Activated CD4-positive, alpha-beta T cell treated with anti-CD3 and anti-CD28 coated beads, Interleukin-2, Interleukin-6, amounts not matched to agents 100 ng/mL and 50 ng/mL, durations not matched to agents 16 hours and 8 hours (primary cell): ENCODE results near the gene MKI67.
"Not testable (repeated sequence)": the region's sequence is repeated elsewhere in the genome, so short reads cannot be mapped to it uniquely, and the experiment has no call there.

ENCODE experiments used
- DNase-seq: peaks from one replicate; pipeline ENCODE4 v3.0.0-alpha.2; 2020

MKI67 gene

DNA sequence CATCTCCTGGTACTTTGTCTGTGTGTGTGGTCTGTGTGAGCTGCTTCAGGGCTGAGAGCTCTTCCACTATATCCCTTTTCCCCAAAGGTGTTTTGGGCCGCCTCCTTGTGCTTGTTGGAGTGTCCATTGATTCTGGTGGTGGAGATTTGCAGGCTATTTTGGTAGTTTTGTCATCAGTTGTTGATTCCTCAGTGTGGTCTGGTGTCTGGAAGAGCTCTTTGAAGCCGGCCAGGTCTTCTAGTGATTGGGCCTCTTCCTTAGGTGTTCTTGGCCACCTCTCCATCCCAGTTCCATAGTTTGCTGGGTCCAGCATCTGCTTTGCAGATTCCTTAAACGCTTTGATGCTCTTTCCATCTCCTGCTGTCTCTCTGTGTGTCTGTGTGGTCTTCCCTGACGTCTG is 20.8 kb downstream of the MKI67 start:
- DNase-seq, result no peak

DNA sequence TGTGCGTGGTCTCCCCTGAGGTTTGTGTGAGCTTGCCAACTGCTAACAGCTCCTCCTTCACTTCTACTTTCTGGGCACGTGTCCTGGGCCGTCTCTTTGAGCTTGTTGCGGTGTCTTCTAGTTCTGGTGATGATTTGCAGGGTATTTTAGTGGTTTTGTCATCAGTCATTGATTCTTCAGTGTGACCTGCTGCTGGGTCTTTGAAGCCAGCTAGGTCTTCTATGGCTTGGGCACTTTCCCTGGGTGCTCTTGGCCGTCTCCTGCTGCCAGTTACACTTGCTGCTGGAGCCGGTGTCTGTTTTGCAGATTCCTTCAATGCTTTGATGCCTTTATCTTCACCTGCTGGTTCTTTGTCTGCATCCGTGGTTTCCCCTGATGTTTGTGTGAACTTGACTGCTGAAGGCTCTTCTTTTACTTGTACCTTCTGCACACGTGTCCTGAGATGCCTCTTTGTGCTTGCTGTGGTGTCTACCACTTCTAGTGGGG is 23.0 kb downstream of the MKI67 start:
- DNase-seq, result no peak

DNA sequence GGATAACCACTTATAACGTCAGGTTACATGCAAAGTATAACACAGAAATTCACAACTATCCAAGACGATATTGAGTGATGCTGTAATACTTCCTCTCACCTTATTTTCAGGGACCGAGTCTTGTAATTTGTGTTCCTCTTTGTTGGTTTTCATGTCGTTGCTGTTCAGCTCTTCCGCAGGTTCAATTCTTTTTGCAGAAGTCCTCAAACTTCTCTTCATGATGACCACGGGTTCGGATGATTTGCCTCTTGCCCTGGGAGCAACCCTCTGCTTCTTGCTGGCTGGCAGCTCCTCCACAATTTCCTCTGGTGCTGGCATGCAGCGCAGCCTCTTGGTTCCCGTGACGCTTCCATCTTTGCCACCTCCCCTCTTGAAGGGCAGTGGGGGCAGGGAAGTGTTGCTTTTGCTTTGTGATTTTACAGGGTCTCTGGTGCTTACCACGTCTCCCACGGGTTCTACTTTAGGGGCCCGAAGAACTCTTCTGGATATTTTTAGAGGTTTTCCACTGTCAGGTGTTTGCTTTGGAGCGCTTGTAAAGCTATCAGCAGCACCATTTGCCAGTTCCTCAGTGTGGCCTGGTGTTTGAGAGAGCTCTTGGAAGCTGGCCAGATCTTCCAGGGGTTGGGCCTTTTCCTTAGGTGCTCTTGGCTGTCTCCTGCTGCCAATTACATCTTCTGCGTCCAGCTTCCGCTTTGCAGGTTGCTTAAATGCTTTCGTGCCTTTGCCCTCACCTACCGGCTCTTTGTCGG is 23.6 kb downstream of the MKI67 start:
- DNase-seq, result no peak

DNA sequence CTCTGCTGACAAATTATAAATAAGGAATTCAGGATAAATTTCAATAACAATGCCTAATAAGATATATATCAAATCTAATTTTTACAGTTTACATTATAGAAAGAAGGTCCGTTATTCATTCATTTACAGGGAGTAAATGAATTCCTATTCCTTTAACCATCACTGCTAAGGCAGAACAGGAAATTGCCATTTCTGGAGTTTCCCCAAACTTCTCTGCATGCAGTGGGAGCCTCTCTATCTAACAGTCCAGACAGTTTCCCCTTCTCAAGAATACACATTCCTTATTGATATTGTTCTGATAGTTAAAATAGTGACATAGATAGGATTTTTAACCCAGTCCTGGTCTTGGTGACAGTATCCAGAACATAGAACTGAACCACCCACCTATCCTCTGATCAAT is 24.3 kb downstream of the MKI67 start:
- no peak for DNase-seq

DNA sequence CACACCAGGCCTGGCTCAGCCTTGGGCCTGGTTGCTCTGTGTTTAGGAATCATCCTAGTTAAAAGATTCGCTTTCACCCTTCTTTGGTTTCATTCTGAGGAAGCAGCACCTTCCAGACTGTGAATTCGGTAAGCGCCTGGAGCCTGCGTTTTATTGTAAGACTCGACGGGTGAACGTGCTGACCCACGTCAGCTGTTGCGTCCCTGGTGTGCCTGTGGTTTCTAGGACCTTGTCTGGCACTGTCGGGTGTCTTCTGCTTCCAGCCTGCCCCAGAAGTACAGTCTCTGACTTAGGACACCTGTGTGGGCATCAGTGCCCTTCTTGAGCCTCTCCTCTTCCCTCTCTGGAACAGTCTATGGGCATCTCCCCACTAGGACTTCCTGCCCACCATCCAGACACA is 26.3 kb downstream of the MKI67 start:
- no peak for DNase-seq

DNA sequence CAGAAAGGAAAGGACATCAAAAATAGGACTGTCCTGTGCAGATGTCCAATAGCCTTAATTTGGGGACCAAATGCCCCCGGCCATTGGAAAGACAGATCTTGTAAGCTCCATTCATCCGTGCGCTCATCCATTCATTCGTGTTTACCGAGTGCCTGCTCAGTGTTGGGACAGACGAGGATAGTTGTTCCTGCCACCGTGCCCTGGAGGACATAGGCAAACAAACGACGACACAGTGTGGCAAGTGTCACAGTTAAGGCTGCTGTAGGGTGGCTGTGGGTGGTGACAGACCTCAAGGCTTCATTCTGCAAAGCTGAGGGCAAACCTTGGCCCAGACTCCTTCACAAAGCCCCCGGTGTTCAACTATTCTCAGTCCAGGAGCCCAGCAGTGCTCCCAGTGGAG is 27.6 kb downstream of the MKI67 start:
- DNase-seq, result no peak

DNA sequence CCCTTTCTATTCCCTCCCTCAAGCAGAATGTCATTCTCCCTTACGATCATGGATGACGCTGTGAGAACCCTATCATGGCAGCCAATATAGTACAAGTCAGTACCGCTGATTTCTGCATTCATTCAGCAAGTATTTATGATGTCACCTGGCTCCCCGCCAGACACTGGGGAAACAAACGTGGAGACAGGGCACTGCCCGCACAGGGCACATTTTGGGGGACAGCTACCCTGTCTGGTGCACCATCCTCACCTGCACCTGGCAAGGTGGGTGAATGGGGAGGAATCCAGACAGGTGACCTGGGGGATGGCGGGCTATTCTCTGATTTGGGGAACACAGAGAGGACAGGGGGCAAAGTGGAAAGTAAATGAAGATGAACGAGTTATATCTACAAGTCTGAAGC is 28.4 kb downstream of the MKI67 start:
- DNase-seq, result no peak

DNA sequence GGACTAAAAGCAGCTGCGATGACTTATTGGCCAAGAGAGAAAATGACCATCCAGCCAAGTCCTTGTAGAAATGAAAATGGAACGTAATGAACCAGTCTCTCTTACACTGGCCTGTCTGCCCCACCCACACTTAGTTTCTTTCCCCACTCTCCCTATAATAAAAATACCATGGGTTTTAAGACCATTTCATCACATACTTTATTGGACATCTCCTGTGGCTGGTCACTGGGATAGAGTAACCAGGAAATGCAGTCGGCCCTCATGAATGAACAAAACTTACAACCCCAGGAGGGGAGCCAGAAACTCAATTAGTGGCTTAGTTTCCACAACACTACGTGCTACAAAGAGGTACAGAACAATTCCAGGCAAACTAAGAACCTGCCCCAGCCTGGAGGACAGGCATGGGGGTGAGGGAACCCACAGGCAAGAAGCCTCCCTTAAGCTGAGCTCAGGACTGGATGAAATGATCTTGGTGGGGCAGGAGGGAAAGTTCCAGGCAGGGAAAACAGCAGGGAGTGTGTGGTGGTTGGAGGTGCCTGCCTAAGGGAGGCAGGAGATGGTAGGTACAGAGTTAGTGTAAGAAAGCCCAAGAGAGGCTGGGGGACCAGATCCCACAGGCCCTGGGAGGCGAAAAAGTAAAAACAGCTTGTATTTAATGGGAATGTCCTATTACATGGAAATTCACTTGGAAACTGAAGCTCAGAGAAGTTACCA is 29.6 kb downstream of the MKI67 start:
- no peak for DNase-seq

DNA sequence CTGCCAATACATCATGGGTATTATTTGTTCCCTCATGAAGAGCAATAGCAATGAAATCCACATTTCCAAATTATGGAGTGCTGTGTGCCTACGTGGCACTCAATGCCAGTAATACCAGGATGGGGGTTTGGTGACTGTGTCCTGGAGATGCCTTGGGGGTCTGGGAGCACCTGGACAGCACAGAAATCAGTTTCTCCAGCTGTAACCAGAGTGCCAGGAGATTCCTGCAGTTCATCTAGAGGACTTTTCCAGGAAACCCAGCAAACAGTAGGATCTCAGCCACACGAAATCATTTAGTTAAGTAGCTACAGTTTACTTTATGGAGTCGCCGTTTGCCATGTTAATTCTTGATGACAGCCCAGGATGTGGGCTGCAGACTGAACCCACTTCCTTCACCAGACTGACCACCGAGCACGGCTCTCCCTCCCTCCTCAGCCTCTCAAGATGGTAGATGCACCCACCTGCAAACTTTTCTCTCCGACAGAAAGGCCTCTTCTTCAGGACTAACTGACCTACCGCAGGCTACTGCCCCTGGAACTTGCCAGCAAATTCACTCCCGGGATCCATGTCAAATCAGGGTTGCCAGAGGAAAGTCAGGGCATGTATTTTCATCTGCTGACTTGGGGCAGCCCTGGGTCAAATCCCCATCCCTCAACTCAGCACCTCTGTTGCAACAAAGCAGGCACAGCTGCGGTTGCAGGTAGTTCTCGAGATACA is 30.3 kb downstream of the MKI67 start:
- peak; percentile 53 for DNase-seq

DNA sequence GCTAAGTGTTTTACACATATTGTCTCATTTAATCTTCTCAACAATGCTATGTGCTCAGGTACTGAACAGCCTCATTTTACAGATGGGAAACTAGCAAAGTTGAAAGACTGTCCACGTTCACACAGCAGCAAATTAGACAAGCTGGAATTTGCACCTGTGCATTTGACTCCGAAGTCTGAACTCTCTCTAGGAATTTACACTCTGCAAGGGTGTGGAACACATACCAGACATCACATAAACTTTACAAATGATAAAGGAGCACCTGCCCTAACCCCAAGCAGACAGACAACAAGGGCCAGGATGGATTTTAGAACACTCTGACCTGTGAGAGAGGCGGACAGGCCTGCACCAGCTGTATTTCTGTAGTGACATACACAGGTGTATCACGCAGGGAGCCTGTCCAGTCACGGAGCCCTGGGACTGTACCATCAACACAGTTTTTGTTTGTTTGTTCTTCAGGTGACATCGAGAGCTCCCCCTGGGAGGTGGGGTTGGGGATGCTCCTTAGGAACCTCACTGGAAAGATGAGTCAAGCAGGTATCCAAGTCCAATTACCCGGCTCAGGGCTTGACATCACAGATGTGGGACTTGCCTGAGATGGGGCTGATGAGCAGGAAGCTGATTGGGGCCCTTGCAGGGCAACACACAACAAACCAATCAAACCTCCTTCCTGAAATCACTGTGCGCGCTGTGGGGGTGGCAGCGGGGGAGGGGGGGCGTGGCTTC is 31.0 kb downstream of the MKI67 start:
- DNase-seq, result peak; percentile 69

DNA sequence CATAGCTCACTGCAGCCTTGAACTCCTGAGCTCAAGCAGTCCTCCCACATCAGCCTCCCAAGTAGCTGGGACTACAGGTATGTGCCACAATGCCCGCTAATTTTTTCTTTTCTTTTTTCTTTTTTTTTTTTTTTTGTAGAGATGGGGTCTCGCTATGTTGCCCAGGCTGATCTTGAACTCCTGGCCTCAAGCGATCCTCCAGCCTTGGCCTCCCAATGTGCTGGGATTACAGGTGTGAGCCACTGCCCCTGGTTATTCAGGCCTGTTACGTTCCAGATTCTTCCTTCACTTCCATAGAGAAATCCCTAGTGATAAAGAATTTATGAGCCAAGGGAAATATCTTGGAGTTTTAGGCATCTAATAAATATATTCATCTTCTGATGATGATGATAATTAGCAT is 31.6 kb downstream of the MKI67 start:
- DNase-seq, result not testable (repeated sequence)

DNA sequence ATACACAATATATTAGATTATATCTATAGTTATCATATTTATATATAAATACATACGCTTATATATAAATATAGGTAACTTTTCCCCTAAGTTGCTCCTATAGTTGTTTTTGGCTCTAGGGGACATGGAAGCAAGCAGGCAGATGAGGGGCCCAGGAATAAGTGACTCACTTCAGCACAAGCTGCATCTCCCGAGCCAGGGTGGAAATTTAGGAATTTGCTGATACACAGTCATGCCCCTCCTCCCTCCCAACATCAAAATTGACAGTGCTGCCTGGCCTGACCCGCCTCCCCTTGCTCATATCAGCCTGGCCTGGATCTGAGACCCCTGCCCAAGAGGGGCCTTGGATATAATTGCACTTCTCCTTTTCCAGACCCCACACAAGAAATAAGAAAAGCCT is 33.8 kb downstream of the MKI67 start:
- no peak for DNase-seq

DNA sequence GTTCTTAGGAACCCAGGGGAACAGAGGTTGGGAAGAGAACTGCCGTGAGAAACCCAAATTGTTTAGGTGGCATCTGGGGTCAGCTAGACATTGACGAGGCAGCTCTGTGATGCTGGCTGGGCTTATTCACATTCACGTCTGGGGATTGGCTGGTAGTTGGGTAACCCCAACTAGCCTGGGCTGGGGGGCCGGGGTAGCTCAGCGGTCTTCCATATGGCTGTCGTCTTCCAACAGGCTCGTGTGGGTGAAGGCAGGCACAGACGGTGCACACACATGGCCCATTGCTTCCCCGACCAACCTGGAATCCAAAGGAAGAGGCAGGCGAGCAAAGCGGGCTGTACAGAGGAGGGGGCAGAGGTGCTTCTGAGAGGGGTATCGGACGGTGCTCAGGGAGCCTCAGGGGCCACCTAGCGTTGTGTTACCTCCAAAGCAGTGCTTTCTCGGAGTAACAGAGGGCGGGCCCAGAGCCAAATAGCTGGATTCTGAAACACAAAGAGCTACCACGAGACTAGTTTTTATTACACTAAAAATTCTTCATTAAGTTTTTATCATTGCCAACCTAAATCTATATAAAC is 34.5 kb downstream of the MKI67 start:
- no peak for DNase-seq

DNA sequence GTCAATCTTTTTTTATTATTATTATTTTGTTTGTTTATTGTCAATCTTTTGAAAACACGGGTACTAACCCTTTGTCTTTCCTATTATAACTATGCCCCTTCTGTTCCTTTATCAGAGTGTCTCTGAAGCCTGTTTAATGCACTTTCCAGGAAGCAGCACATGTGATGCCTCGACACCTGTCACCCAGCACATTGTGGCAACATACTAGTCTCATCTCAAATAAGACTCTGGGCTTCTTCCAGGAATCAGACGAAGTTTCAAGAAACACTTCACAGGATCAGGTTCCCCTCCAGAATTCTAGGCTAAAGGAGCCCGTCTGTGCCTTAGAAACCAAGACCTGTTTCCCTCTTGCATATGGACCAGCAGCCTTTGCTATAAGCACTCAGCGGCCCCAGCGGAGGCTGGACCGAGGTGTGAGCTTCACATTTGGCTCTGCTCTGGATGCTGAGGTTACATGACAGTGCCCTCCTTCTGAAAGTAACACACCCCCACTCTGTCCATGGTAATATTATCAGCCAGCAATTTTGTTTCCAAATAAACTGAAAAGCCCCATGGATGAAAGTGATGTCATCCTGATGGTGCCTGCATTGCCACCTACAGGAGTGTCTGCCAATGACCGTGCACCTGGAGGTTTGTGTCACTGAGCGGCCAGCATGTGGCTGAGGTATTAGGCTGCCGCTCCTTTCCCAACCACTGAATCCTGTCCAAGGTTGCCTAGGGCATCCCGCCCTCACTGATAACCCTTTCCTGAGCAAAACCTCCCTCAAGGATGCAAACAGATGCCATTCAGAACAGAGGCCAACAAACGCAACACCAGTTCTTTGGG is 38.1 kb downstream of the MKI67 start:
- DNase-seq, result peak; percentile 20

DNA sequence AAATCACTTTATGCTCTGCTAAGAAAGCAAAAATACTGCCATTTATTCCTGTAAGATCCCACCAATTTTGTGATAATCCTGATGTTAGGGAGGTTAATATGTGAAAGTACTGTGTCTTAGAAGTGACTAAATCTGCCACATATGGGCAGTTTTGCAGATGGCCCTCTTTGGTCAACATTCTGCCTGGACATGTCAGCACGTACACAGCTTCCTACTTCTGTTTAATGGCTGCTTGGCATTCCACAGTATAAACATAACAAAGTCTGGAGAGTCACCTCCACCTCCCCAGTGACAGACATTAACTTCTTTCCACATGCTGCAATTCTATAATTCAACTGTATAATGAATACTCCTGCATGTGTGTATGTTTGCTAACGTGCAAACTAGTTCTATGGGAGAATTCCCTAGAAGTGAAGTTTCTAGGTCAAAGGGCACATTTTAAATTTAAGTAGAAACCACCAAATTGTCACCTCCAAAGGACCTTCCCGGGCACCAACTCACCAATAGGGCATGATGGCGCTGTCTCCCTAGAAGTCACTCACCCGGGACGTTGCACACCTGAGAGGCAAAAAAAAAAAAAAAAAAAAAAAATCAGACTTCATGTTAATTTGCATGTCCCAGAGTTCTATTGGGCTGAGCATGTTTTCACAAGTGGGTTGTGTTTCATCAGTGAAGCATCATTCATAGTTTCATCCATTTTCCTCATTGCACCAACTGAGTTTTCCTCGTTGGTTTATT is 38.9 kb downstream of the MKI67 start:
- no peak for DNase-seq

DNA sequence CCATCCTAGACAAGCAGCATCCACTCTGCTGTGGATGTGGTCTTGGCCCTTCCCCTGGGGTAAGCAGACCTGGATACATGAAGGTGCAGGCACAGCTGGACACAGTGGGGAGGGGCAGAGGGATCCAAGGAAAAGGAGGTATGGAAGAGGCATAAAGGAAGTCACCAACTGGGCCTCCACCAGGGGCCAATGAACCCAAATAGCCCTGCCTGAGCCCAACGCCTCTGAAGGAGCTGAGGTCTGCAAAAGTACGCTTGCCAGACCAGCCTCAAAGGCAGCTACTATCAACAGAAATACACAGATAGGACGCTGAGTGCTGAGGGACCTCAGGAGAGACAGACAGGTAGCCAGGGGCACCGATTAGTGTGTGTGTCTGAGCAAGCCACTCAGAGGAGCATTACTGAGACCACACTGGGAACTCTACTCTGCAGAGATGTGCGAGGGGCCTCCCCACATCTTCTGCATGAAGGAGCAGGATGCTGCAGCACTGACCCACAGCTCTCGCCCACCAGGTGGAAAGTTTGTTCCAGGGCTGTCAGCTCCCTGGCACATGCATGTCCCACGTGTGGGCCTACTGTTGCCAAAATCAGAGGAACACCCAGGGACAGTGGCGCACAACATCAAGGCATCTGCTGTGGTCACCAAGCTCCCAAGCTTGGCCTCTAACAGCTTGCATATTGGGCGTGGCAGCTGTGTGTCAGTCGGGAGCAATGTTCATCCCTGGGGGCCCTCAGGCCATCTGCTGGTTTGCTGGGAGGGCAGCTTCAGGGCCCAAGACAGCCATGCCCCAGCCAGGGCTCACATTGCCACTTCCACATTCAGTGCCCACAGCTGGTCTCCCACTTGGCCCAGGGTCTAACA is 40.0 kb downstream of the MKI67 start:
- DNase-seq, result no peak

DNA sequence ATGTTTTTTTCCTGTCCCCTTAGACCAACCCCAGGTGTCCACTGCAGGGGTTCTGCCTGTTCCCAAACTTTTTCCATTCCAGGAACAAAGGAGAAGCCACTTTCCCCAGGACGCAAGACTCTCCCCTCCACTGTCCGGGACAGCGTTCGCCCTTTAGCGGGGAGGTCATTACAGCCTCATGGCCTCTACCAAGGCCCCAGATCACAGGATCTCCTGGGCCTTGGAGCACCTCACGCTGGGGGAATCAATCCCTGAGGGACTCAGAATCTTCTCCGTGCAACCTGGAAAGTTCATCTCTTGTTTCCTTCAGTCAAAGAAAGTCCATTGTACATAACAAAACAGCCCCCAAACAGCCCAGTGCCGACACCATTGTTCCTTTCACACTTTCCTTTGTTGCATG is 41.2 kb downstream of the MKI67 start:
- no peak for DNase-seq

DNA sequence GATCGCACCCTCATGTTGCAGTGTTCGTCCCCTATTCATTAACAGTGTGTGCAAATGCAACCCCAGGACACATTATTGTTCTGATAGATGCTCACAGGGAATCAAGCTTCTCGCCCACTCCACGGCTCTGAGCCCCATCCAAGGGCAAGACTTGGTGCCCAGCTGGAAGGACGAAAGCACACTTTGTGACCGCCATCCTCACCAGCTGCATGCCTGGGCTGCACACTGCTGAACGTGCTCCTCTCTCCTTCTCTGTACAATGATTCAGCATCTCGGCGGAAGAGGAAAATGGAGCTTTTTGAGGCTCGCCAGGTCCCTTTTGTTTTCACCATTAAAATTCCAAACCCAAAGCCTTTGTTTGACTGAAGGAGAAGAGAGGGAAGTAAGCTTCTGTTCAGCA is 41.9 kb downstream of the MKI67 start:
- no peak for DNase-seq

DNA sequence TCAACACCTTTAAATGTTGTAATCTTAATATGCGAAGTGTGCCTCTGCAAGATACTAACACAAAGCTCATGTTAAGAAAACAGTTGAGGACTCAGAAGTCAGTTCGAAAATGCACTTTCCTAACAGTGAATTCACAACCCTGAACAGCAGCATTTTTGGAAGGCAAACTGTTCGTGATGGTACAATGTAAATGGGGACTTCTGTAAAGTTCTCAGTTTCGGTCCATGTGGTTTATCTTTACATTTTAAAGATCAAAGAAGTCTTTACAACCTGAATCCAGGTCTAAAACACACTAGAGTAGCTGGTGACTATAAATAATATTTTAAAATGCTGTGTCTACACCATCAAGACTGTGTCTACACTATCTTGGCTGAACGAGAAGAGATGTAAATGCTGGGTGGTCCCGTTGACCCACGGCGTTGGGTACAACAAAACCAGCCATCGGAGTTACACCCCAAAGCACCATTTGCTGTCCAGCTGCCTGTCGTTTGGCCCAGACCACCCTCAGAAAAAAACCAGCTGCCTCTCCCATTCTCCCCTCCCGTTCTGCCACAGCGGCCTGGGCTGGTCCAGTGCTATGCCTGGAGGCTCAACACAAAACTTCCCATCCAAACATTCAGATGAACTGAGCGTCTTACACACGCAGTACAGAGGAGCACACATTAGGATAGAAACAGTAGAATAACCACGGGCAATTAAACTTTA is 42.9 kb downstream of the MKI67 start:
- DNase-seq, result no peak

DNA sequence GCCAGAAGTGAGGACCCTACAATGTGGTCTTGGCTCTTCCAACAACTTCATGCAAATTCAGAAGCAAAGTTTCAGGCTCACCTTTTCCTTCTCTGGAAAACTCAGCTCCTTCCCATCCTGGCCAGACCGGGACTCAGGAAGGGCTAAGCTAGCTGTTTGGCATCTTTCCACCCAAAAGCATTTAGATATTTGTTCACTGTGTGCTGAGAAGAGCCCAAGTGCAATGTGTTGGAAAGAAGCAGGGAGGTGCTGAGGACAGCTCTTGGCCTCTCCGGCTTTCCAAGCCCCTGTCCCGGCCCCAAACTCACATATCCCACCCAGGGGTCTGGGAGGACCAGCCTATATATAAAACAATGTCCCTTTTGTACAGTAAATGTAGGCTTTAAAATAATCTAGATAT is 44.5 kb downstream of the MKI67 start:
- no peak for DNase-seq
